GM20000 (cell line): ENCODE results near the gene KIF1A.

Experiments used
- DNase-seq: peaks from one replicate; pipeline ENCODE4 v3.0.0; 2012; ENCODE audit warnings: low spot score
- TF ChIP-seq, protein P1 (sequence below): IDR thresholded peaks from 2 replicates; pipeline ENCODE4 v1.5.1; 2012; ENCODE audit warnings: mild to moderate bottlenecking, control low read depth; ENCODE audit errors: extremely low read depth, missing control alignments

KIF1A gene

DNA sequence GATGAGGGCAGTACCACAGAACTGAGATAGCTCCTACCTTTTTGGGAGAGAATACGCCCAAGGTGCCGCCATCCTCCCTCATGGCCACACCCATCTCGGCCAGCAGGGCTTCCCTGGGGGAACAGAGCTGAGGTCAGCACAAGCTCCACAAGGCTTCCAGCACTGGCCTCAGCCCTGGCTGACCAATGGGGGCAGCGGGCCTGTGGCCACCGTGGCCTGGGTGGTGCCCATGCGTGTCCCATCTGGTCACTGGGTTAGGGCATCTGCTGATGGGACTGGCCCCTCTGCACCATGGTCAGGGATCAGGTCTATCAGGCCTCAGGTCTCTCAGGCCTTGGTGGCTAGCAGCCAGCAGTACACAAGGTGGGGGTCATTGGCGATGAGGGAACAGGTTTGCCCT lies 50.9 kb downstream of the KIF1A start:
- TF ChIP-seq, protein P1, sequence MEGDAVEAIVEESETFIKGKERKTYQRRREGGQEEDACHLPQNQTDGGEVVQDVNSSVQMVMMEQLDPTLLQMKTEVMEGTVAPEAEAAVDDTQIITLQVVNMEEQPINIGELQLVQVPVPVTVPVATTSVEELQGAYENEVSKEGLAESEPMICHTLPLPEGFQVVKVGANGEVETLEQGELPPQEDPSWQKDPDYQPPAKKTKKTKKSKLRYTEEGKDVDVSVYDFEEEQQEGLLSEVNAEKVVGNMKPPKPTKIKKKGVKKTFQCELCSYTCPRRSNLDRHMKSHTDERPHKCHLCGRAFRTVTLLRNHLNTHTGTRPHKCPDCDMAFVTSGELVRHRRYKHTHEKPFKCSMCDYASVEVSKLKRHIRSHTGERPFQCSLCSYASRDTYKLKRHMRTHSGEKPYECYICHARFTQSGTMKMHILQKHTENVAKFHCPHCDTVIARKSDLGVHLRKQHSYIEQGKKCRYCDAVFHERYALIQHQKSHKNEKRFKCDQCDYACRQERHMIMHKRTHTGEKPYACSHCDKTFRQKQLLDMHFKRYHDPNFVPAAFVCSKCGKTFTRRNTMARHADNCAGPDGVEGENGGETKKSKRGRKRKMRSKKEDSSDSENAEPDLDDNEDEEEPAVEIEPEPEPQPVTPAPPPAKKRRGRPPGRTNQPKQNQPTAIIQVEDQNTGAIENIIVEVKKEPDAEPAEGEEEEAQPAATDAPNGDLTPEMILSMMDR, result no peak
- DNase-seq, result no peak

DNA sequence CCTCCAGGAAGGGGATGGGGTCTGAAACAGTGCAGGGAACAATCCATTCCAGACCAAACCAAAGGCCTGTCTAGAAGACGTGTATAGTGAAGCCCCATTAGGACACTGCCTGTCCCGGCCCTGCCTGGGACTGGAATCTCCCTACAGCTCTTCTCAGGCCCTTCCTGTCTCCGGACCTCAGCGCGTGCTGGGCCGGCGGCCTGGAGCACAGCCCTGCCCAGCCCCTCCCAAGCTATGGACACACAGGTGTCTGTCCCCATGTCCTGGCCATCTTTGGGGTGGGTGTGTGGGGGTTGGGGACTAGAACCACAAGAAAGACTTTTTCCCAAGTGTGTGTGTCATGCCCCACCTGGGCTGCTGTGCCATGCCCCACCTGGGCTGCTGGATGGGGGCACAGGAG lies 51.8 kb downstream of the KIF1A start:
- TF ChIP-seq, protein P1, result no peak

DNA sequence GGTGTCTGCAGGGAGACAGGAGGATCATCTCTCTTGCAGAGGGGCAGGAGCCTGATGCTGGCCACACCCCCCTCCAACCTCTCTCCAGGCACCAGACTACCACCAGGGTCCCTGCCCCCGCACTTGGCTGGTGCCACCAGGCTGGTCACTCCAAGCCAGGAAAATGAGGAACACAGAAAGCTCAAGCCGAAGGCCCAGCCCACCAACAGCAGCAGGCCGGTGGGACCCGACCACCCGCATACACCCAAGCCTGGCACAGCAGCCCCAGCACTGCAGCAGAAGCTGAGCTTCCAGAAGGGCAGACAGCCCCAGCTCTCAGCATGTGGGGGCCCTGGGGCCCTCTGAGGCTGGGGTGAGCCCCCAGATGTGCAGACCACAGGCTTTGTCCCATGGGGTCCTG lies 52.7 kb downstream of the KIF1A start:
- TF ChIP-seq, protein P1, result no peak

More for the DNA sequence above, 51.8 kb downstream of the KIF1A start:
- no peak for DNase-seq

DNA sequence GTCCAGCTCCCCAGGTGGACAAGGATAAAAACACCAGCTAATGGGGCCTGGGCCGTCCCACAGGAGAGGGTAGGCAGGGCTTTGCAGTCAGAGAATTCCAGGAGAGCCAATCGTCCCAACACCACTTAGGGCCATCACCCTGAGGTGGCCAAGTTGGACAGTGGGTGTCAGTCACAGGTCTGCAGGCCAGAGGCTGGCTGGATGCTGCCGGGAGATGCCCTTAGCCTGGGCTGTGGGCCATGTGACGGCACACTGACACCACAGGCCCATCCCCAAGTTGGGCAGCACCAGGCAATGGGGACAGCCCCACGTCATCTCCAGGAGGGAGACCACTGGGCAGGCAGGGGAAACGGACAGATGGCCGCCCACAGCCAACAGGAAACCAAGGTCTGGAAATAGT lies 53.9 kb downstream of the KIF1A start:
- TF ChIP-seq, protein P1, result no peak
- DNase-seq, result no peak

More for the DNA sequence above, 52.7 kb downstream of the KIF1A start:
- no peak for DNase-seq

DNA sequence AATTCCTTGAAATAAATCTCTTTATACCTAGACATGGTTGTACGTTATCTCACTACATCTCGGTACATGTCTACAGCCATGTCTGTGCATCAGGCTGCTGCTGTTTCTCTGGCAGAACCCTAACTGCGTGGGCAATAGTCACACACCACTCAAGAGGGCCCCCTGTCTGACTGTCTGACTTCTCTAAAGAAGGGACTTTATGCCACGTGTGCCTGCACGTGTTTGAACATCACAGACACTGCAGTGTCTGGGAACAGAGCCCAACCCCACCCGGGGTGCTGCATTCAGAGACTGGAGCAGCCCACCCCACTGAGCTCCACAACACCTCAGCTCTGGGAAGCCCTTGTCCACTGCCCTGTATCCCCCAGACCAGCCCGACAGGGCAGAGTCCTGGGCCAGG lies 55.0 kb downstream of the KIF1A start:
- TF ChIP-seq, protein P1, result no peak
- DNase-seq, result no peak

DNA sequence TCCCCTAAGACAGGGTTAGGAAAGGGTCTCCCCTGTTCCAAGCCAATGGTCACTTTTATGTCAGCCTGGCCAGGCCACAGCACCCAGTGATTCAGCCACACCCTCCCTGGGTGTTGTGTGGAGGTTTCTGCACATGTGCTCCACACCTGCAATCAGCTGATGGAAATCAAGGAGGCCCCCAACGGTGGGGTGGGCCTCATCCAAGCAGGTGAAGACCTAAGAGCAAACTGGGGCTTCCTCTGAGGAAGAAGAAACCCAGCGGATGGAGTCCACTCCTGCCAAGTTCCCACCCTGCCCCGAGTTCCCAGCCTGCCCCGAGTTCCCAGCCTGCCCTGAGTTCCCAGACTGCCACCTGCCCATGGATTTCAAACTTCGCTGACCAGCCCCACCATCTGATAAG lies 55.4 kb downstream of the KIF1A start:
- TF ChIP-seq, protein P1, result no peak
- no peak for DNase-seq

DNA sequence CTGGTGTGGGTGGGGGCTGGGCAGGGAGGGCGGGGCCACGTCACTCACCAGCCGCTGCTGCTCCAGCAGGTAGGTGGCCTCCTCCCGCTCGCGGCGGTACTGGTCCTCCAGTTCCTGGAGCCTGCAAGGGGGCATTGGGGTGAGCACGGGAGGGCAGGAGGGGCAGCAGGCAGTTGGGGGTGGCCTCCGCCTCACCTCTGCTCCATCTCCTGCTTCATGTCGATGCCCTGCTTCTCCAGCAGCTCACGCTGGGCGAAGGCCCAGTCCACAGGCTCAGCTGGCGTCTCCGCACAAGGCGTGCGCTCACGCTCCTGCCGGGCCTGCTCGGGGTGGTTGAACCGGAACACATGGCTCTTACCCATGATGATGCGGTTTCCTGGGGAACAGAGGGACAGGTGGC lies 57.0 kb downstream of the KIF1A start:
- TF ChIP-seq, protein P1, result no peak
- DNase-seq, result no peak
